ENCODE data around the gene TAF7.

Gene TAF7

DNA sequence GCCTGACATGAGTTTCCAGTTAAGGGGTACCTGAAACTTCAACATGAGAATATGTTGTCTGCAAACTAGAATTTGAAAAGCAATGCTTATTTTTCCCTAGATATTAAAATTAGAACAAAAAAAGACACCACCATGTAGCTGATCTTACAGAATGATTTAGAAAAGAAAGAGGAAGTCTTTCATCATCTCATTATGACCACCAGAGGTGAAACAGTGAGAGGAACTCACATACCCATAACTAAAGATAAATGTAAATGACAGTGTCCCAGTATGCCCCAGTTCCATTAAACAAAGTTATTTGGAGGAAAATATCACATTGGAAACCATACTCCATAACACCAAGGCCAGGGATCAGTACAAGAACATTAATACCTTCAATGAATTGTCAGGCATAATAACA is 6.9 kb downstream of the TAF7 start:
- Mint-ChIP-seq H3K4me1 (peaks cover 12% of the 10 kb centered on the region), H3K27ac (no peak overlapping the region), H3K9me3 (peaks cover 39% of the 10 kb centered on the region), H3K36me3 (peaks cover 33% of the 10 kb centered on the region), H3K4me3 (no peak overlapping the region)
- DNase-seq (ENCODE audit: low spot score in 2 of 2) (no peak), ATAC-seq (no peak)

DNA sequence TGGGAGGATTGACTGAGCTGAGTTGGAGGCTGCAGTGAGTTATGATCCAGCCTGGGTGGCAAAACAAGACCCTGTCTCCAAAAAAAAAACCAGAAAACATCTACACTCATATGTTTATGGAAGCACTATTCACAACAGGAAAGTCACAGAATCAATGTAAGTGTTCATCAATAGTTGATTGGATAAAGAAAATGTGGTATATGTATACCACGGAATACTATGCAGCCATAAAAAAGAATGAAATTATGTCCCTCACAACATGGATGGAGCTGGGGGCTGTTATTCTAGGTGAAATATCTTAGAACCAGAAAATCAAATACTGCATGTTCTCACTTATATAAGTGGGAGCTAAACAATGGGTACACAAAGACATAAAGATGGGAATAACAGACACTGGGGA is 14.0 kb downstream of the TAF7 start:
- Mint-ChIP-seq H3K9me3 (peaks cover 21% of the 10 kb centered on the region), H3K36me3 (no peaks in the 10 kb centered on the region), H3K4me1 (no peaks in the 10 kb centered on the region), H3K27ac (no peak overlapping the region), H3K4me3 (no peak overlapping the region)
- DNase-seq (ENCODE audit: low spot score in 2 of 2) (no peak), ATAC-seq (no peak)

DNA sequence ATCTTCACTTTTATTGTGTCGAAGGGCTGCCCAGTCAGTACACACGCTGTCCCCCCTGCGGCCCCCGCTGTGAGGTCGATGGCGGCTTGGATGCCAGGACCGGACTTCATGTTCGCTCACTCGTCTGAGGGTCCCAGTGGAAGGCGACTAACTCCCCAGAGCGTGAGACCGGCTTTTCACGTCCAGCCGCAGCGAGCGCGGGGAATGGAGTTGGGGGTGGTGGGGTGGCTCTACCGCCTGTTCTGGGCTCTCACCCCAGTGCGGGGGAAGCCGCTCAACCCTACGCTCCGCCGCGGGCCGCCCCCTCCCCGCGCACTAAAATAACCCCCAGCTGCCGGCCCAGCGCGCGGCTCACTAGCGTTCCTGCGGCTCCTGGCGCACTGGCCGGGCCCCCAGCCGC is 16.8 kb downstream of the TAF7 start, which contains the start of gene SLC25A2:
TSS of gene SLC25A2 (minus strand) at position 294 of the 400 bp plus-strand sequence. CDS start at position 110, 184 bp downstream.
- no peak within 1 kb of the TSS for H3K27ac Mint-ChIP-seq
- no peaks in the 10 kb centered on the region for H3K4me1 Mint-ChIP-seq
- DNase-seq (ENCODE audit: low spot score in 2 of 2) (no peak), ATAC-seq (no peak)
- no peaks in the 10 kb centered on the region for H3K36me3 Mint-ChIP-seq
- H3K4me3 Mint-ChIP-seq = no peak within 1 kb of the TSS
- H3K9me3 Mint-ChIP-seq = peaks cover 17% of the 10 kb centered on the region

DNA sequence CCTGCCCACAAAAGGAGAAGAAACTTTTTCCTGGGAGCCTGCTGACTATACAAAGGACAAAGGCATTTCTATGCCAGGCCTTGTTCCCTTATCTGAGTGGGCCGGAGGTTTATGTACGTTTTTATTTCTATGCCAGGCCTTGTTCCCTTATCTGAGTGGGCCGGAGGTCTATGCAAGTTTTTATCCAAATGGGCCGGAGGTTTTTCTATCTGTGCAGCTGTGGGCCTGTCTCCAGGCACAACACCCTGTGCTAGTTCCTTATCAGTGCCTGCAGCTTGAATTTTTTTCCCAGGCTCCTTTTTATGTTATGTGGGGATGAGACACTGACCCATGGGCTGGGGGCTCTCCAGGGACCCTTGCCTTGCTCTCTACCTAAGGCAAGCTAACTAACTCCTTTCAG is 22.2 kb downstream of the TAF7 start:
- Mint-ChIP-seq H3K27ac (no peak overlapping the region), H3K4me1 (no peaks in the 10 kb centered on the region), H3K4me3 (no peak overlapping the region), H3K36me3 (no peaks in the 10 kb centered on the region), H3K9me3 (peaks cover 30% of the 10 kb centered on the region)
- no peak for ATAC-seq
- DNase-seq (ENCODE audit: low spot score in 2 of 2) = no peak

DNA sequence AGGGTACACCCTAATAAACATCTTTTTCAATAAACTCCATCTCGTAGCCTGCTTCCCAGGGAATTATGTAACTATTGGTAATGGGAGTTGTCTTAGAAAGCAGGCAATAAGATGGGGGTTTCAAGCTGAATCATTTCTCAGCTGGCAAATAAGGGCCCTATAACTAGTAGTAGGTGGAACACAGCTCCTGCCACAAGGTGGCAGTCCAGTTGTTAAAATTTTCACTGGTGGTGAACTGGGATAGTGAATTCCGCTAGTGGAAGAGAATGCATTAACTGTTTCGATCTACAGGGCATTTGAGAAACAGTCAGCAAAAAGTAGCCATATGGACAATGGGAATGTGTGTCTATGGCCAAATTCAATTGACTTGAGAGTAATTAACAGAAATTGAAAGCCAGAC is 47.7 kb downstream of the TAF7 start:
- no peaks in the 10 kb centered on the region for H3K36me3 Mint-ChIP-seq
- H3K4me1 Mint-ChIP-seq = no peaks in the 10 kb centered on the region
- no peak for DNase-seq (ENCODE audit: low spot score in 2 of 2)
- ATAC-seq = no peak
- H3K27ac Mint-ChIP-seq = no peak overlapping the region
- H3K9me3 Mint-ChIP-seq = peaks cover 33% of the 10 kb centered on the region
- H3K4me3 Mint-ChIP-seq = no peak overlapping the region

DNA sequence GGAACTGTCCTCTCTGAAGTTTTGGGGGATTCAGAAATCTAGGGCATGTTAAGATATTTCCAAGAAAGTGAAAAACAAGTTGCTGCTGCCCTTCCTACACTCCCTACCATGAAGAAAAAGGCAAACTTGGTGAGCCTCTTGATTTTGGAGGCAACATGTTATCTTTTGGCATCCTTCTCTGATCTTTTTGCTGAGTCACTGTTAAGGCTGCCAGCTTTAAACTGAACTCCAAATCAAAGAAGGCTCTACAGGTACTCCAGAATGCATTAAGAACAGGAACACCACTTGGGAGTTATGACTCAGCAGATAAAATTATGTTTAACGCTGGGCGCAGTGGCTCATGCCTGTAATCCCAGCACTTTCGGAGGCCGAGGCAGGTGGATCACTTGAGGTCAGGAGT is 51.4 kb downstream of the TAF7 start:
- ATAC-seq (no peak), DNase-seq (ENCODE audit: low spot score in 2 of 2) (no peak)
- H3K27ac Mint-ChIP-seq = no peak overlapping the region
- peaks cover 38% of the 10 kb centered on the region for H3K9me3 Mint-ChIP-seq
- no peaks in the 10 kb centered on the region for H3K36me3 Mint-ChIP-seq
- no peaks in the 10 kb centered on the region for H3K4me1 Mint-ChIP-seq
- no peak overlapping the region for H3K4me3 Mint-ChIP-seq

Measured in stimulated activated effector memory CD8-positive, alpha-beta T cell treated with anti-CD3 and anti-CD28 coated beads, Interleukin-12 subunit alpha, Interleukin-12 subunit beta, amount 100 ng/mL, for 72 hours (primary cell).